SK-N-SH treated with all-trans-retinoic acid at 6 μM for 48 hours (cell line): ENCODE data around the gene NTM.

Source experiments
- ATAC-seq: fragments of 200-7000 bp; cut with Tn5 transposase; 3 replicates; pipeline ENCODE4 v1.9.1; 2020; ENCODE audit warnings: mild to moderate bottlenecking, moderate library complexity
- ARNTL ChIP-seq: fragments of 450-650 bp; formaldehyde crosslinking; IDR thresholded peaks from 2 replicates; pipeline ENCODE4 v1.5.0; 2020; ENCODE audit warnings: low read depth, mild to moderate bottlenecking, moderate library complexity, borderline replicate concordance
- BACH2 ChIP-seq: fragments of 250-450 bp; sonication (Bioruptor Pico); IDR thresholded peaks from 2 replicates; pipeline ENCODE4 v1.9.0; 2021; ENCODE audit warnings: mild to moderate bottlenecking, borderline replicate concordance
- CSDC2 ChIP-seq: fragments of 250-450 bp; sonication (Bioruptor Pico); IDR thresholded peaks from 2 replicates; pipeline ENCODE4 v1.5.0; 2020; ENCODE audit warnings: mild to moderate bottlenecking, moderate library complexity
- CSRNP3 ChIP-seq: fragments of 250-450 bp; sonication (Bioruptor Pico); IDR thresholded peaks from 2 replicates; pipeline ENCODE4 v1.5.1; 2021; ENCODE audit warnings: mild to moderate bottlenecking, moderate library complexity
- ESRRG ChIP-seq: fragments of 250-450 bp; sonication (Bioruptor Pico); IDR thresholded peaks from 2 replicates; pipeline ENCODE4 v1.6.1; 2021; ENCODE audit warnings: mild to moderate bottlenecking
- GLIS3 ChIP-seq: fragments of 250-450 bp; sonication (Bioruptor Pico); IDR thresholded peaks from 2 replicates; pipeline ENCODE4 v1.5.0; 2020; ENCODE audit warnings: mild to moderate bottlenecking, moderate library complexity
- ISL1 ChIP-seq: fragments of 250-450 bp; sonication (Bioruptor Pico); IDR thresholded peaks from 2 replicates; pipeline ENCODE4 v2.1.2; 2022; ENCODE audit warnings: mild to moderate bottlenecking, moderate library complexity
- OSR1 ChIP-seq: fragments of 250-450 bp; sonication (Bioruptor Pico); IDR thresholded peaks from 2 replicates; pipeline ENCODE4 v1.8.0; 2022; ENCODE audit warnings: moderate library complexity, mild to moderate bottlenecking, inconsistent platforms
- PATZ1 ChIP-seq: fragments of 250-450 bp; sonication (Bioruptor Pico); IDR thresholded peaks from 2 replicates; pipeline ENCODE4 v1.8.0; 2020; ENCODE audit warnings: mild to moderate bottlenecking, moderate library complexity, borderline replicate concordance
- POU6F1 ChIP-seq: fragments of 250-450 bp; sonication (Bioruptor Pico); IDR thresholded peaks from 2 replicates; pipeline ENCODE4 v1.8.0; 2021; ENCODE audit warnings: low read depth, mild to moderate bottlenecking, moderate library complexity, borderline replicate concordance
- PPARA ChIP-seq: fragments of 250-450 bp; sonication (Bioruptor Pico); IDR thresholded peaks from 2 replicates; pipeline ENCODE4 v1.5.0; 2020; ENCODE audit warnings: mild to moderate bottlenecking, borderline replicate concordance
- SNAI2 ChIP-seq: fragments of 250-450 bp; sonication (Bioruptor Pico); IDR thresholded peaks from 2 replicates; pipeline ENCODE4 v1.5.0; 2020; ENCODE audit warnings: mild to moderate bottlenecking, moderate library complexity
- TCF4 ChIP-seq: fragments of 250-450 bp; sonication (Bioruptor Pico); IDR thresholded peaks from 2 replicates; pipeline ENCODE4 v1.8.0; 2021; ENCODE audit warnings: mild to moderate bottlenecking, moderate library complexity, borderline replicate concordance
- TOX ChIP-seq: fragments of 250-450 bp; sonication (Bioruptor Pico); IDR thresholded peaks from 2 replicates; pipeline ENCODE4 v1.8.0; 2021; ENCODE audit warnings: mild to moderate bottlenecking, moderate library complexity, borderline replicate concordance
- ZC3H10 ChIP-seq: fragments of 250-450 bp; sonication (Bioruptor Pico); IDR thresholded peaks from 2 replicates; pipeline ENCODE4 v1.5.1; 2021; ENCODE audit warnings: mild to moderate bottlenecking, moderate library complexity
- ZFP3 ChIP-seq: fragments of 250-450 bp; sonication (Bioruptor Pico); IDR thresholded peaks from 2 replicates; pipeline ENCODE4 v1.5.0; 2020; ENCODE audit warnings: mild to moderate bottlenecking, moderate library complexity
- ZFP30 ChIP-seq: fragments of 450-650 bp; formaldehyde crosslinking; IDR thresholded peaks from 2 replicates; pipeline ENCODE4 v1.5.0; 2022; ENCODE audit warnings: mild to moderate bottlenecking, moderate library complexity
- ZNF565 ChIP-seq: fragments of 450-650 bp; formaldehyde crosslinking; conservative IDR thresholded peaks from 2 replicates; pipeline ENCODE4 v1.5.0; 2020; ENCODE audit warnings: low read depth, mild to moderate bottlenecking, moderate library complexity
- ZNF70 ChIP-seq: fragments of 450-650 bp; formaldehyde crosslinking; IDR thresholded peaks from 2 replicates; pipeline ENCODE4 v1.5.0; 2020; ENCODE audit warnings: mild to moderate bottlenecking, moderate library complexity
- ZNF8 ChIP-seq: fragments of 450-650 bp; formaldehyde crosslinking; IDR thresholded peaks from 2 replicates; pipeline ENCODE4 v1.5.0; 2020; ENCODE audit warnings: mild to moderate bottlenecking, moderate library complexity
- TF ChIP-seq, protein P1 (sequence below): fragments of 250-450 bp; sonication (Bioruptor Pico); IDR thresholded peaks from 2 replicates; pipeline ENCODE4 v1.5.1; 2020; ENCODE audit warnings: low read depth, mild to moderate bottlenecking, moderate library complexity
- TF ChIP-seq, protein P2 (sequence below): fragments of 250-450 bp; sonication (Bioruptor Pico); IDR thresholded peaks from 2 replicates; pipeline ENCODE4 v1.5.0; 2020; ENCODE audit warnings: mild to moderate bottlenecking, moderate library complexity

The NTM gene

DNA sequence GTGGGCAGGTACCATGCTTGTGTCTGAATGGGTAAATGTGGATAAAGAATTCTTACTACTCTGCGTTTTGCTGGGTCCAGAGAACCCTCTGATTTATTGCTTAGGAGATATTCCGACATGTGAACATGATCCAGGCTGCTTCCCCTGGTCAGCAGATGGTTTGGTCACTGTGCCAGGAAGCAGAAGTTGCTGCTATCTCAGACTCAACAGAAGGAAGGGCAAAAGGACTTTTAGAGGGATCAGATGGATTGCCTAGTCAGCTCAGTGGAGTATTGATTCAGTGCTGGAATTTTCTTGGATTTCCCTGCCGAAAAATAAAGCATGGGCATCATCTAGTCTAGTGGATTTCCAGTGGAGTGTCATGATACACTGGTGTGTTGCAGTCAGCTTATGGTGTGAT lies 440.1 kb downstream of the NTM start:
- no peak for TF ChIP-seq POU6F1 (CRISPR knock-in tag)
- no peak for TF ChIP-seq TOX (CRISPR knock-in tag)
- TF ChIP-seq OSR1 (CRISPR knock-in tag), result no peak
- no peak for TF ChIP-seq TCF4 (CRISPR knock-in tag)
- no peak for TF ChIP-seq GLIS3 (CRISPR knock-in tag)
- TF ChIP-seq ZFP3 (CRISPR knock-in tag), result no peak
- no peak for TF ChIP-seq ZNF565 (CRISPR knock-in tag)
- TF ChIP-seq, protein P1, sequence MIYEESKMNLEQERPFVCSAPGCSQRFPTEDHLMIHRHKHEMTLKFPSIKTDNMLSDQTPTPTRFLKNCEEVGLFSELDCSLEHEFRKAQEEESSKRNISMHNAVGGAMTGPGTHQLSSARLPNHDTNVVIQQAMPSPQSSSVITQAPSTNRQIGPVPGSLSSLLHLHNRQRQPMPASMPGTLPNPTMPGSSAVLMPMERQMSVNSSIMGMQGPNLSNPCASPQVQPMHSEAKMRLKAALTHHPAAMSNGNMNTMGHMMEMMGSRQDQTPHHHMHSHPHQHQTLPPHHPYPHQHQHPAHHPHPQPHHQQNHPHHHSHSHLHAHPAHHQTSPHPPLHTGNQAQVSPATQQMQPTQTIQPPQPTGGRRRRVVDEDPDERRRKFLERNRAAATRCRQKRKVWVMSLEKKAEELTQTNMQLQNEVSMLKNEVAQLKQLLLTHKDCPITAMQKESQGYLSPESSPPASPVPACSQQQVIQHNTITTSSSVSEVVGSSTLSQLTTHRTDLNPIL, result no peak
- TF ChIP-seq ZNF70, result no peak
- TF ChIP-seq ZC3H10 (CRISPR knock-in tag), result no peak
- TF ChIP-seq ARNTL (CRISPR knock-in tag), result no peak
- no peak for TF ChIP-seq PPARA (CRISPR knock-in tag)
- TF ChIP-seq CSRNP3 (CRISPR knock-in tag), result no peak
- no peak for TF ChIP-seq ZFP30 (CRISPR knock-in tag)
- TF ChIP-seq, protein P2, sequence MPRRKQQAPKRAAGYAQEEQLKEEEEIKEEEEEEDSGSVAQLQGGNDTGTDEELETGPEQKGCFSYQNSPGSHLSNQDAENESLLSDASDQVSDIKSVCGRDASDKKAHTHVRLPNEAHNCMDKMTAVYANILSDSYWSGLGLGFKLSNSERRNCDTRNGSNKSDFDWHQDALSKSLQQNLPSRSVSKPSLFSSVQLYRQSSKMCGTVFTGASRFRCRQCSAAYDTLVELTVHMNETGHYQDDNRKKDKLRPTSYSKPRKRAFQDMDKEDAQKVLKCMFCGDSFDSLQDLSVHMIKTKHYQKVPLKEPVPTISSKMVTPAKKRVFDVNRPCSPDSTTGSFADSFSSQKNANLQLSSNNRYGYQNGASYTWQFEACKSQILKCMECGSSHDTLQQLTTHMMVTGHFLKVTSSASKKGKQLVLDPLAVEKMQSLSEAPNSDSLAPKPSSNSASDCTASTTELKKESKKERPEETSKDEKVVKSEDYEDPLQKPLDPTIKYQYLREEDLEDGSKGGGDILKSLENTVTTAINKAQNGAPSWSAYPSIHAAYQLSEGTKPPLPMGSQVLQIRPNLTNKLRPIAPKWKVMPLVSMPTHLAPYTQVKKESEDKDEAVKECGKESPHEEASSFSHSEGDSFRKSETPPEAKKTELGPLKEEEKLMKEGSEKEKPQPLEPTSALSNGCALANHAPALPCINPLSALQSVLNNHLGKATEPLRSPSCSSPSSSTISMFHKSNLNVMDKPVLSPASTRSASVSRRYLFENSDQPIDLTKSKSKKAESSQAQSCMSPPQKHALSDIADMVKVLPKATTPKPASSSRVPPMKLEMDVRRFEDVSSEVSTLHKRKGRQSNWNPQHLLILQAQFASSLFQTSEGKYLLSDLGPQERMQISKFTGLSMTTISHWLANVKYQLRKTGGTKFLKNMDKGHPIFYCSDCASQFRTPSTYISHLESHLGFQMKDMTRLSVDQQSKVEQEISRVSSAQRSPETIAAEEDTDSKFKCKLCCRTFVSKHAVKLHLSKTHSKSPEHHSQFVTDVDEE, result no peak
- TF ChIP-seq ESRRG, result no peak
- TF ChIP-seq ISL1 (CRISPR knock-in tag), result no peak
- no peak for TF ChIP-seq ZNF8 (CRISPR knock-in tag)
- no peak for TF ChIP-seq BACH2 (CRISPR knock-in tag)
- ATAC-seq, result no peak

DNA sequence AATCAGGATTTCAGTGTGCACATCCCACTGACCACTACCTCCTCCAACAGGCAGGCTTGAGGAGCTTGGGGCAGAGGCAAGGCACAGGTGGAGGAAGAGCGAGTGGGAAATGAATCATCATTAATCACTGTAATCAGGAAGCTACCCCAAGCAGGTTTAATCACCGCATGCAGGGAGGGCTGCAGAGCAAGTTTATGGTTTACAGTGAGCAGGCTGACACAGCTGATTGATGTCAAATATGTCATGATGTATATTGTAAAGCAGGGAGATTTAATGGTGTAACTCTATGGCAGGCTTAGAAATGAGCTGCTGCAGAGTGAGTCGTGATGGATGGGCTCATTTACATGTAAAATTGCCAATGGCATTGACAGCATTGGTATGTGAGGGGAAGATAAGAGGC lies 441.0 kb downstream of the NTM start:
- no peak for ATAC-seq
- TF ChIP-seq PATZ1 (CRISPR knock-in tag) (no peak), ZNF565 (CRISPR knock-in tag) (no peak), ESRRG (no peak), GLIS3 (CRISPR knock-in tag) (no peak), CSDC2 (CRISPR knock-in tag) (no peak), ZC3H10 (CRISPR knock-in tag) (no peak), ZFP30 (CRISPR knock-in tag) (no peak), POU6F1 (CRISPR knock-in tag) (no peak), ZNF8 (CRISPR knock-in tag) (no peak), SNAI2 (CRISPR knock-in tag) (no peak), PPARA (CRISPR knock-in tag) (no peak), ZFP3 (CRISPR knock-in tag) (no peak), ARNTL (CRISPR knock-in tag) (no peak), OSR1 (CRISPR knock-in tag) (no peak), ISL1 (CRISPR knock-in tag) (no peak)
- TF ChIP-seq, protein P1, result no peak
- TF ChIP-seq, all 23 proteins: peak for 0
